DND-41 (cell line): ENCODE measurements around the gene SERPINA5.

ENCODE experiments used
- ATAC-seq: fragments of 200-7000 bp; cut with Tn5 transposase; 3 replicates; pipeline ENCODE4 v1.9.1; 2021; ENCODE audit warnings: low read depth; ENCODE audit not compliant: insufficient read depth
- DNase-seq: peaks from one replicate; pipeline ENCODE4 v3.0.0-alpha.2; 2020
- H2AFZ ChIP-seq: 2 replicates; pipeline ENCODE4 v1.6.0; 2012; ENCODE audit warnings: low read depth, low read length
- H3K27ac ChIP-seq: 2 replicates; pipeline ENCODE4 v1.5.1; 2012; ENCODE audit warnings: low read length, inconsistent platforms
- H3K27me3 ChIP-seq: fragments of 200-600 bp; sonication (generic); 2 replicates; pipeline ENCODE4 v1.6.0; 2012; ENCODE audit warnings: low read length, mild to moderate bottlenecking, inconsistent platforms; ENCODE audit not compliant: insufficient read depth, poor library complexity
- H3K36me3 ChIP-seq: 2 replicates; pipeline ENCODE4 v1.5.1; 2012; ENCODE audit warnings: low read length, inconsistent platforms; ENCODE audit not compliant: insufficient read depth
- H3K4me1 ChIP-seq: 2 replicates; pipeline ENCODE4 v1.5.1; 2012; ENCODE audit warnings: mild to moderate bottlenecking, low read length; ENCODE audit not compliant: insufficient read depth
- H3K4me2 ChIP-seq: 2 replicates; pipeline ENCODE4 v1.6.0; 2012; ENCODE audit warnings: mild to moderate bottlenecking, moderate library complexity, low read length, inconsistent platforms; ENCODE audit not compliant: insufficient read depth
- H3K4me3 ChIP-seq, 2 experiments: fragments of 200-600 bp in 1 of 2; shearing (Covaris generic) in 1 of 2; 2 replicates each; pipeline ENCODE4 v1.5.1; 2012 to 2016; ENCODE audit warnings: inconsistent platforms in 2 of 2, low read length in 2 of 2, mild to moderate bottlenecking in 2 of 2, low read depth in 1 of 2, moderate library complexity in 1 of 2
- H3K79me2 ChIP-seq: 2 replicates; pipeline ENCODE4 v1.6.0; 2012; ENCODE audit warnings: low read length, inconsistent platforms; ENCODE audit not compliant: insufficient read depth
- H3K9ac ChIP-seq: 2 replicates; pipeline ENCODE4 v1.6.0; 2012; ENCODE audit warnings: low read depth, mild to moderate bottlenecking, inconsistent platforms, low read length, moderate library complexity
- H3K9me3 ChIP-seq: 2 replicates; pipeline ENCODE4 v1.5.1; 2012; ENCODE audit warnings: low read length, moderate library complexity, mild to moderate bottlenecking, inconsistent platforms; ENCODE audit not compliant: insufficient read depth, severe bottlenecking
- H4K20me1 ChIP-seq: 2 replicates; pipeline ENCODE4 v1.6.0; 2012; ENCODE audit warnings: low read length; ENCODE audit not compliant: insufficient read depth
- CTCF ChIP-seq: IDR thresholded peaks from 2 replicates; pipeline ENCODE4 v1.5.1; 2012; ENCODE audit warnings: borderline replicate concordance, low read length, moderate library complexity, mild to moderate bottlenecking; ENCODE audit not compliant: poor library complexity, severe bottlenecking; ENCODE audit errors: extremely low read depth
- EZH2 ChIP-seq: IDR thresholded peaks from 3 replicates; pipeline ENCODE4 v1.6.1; 2012; ENCODE audit warnings: borderline replicate concordance, low read depth, mild to moderate bottlenecking, moderate library complexity, low read length, inconsistent platforms; ENCODE audit not compliant: severe bottlenecking

Gene SERPINA5

DNA sequence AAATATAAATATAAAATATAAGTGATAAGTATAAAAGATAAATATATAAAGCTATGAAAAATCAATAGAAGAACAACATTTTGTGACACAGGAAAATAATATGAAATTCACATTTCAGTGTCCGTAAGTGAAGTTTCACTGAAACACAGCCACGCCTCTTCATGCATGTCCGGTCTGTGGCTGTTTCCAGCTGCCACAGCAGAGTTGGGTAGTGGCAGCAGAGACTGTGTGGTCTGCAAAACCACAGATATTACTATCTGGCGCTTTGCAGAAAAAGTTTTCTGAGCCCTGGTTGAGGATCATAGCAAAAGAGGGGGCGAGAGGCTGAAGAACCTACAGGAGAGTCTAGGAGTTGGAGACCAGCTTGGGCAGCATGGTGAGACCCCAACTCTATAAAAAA lies 19.2 kb upstream of the SERPINA5 start:
- H4K20me1 ChIP-seq = no peaks in the 10 kb centered on the region
- no peak overlapping the region for H3K4me2 ChIP-seq
- H3K79me2 ChIP-seq = no peaks in the 10 kb centered on the region
- no peak for DNase-seq
- no peaks in the 10 kb centered on the region for H3K4me1 ChIP-seq
- TF ChIP-seq EZH2 (no peak), CTCF (no peak)
- no peaks in the 10 kb centered on the region for H3K36me3 ChIP-seq
- no peak overlapping the region for H3K27ac ChIP-seq
- H3K27me3 ChIP-seq = no peaks in the 10 kb centered on the region
- no peak overlapping the region for H3K4me3 ChIP-seq
- H3K9ac ChIP-seq = no peak overlapping the region
- H2AFZ ChIP-seq = no peak overlapping the region
- no peaks in the 10 kb centered on the region for H3K9me3 ChIP-seq
- ATAC-seq = no peak

- H3K36me3 ChIP-seq = no peaks in the 10 kb centered on the region
- no peak for TF ChIP-seq CTCF
- no peak for TF ChIP-seq EZH2
- no peak overlapping the region for H2AFZ ChIP-seq
- H3K4me3 ChIP-seq = no peak overlapping the region
- ATAC-seq (no peak), DNase-seq (no peak)
- no peaks in the 10 kb centered on the region for H3K9me3 ChIP-seq
- H3K4me2 ChIP-seq = no peak overlapping the region
- H3K27me3 ChIP-seq = no peaks in the 10 kb centered on the region
- H3K9ac ChIP-seq = no peak overlapping the region
- no peak overlapping the region for H3K27ac ChIP-seq
- no peaks in the 10 kb centered on the region for H3K4me1 ChIP-seq
- no peaks in the 10 kb centered on the region for H4K20me1 ChIP-seq
- H3K79me2 ChIP-seq = no peaks in the 10 kb centered on the region
Measured at GRCh38 chr14:94562941-94563883, 18.0 kb upstream of the SERPINA5 start.

- TF ChIP-seq EZH2 (no peak), CTCF (no peak)
- no peaks in the 10 kb centered on the region for H3K9me3 ChIP-seq
- ATAC-seq = no peak
- no peak overlapping the region for H3K4me2 ChIP-seq
- H3K36me3 ChIP-seq = no peaks in the 10 kb centered on the region
- H3K27me3 ChIP-seq = no peaks in the 10 kb centered on the region
- no peaks in the 10 kb centered on the region for H3K79me2 ChIP-seq
- H3K4me1 ChIP-seq = no peaks in the 10 kb centered on the region
- no peak overlapping the region for H3K27ac ChIP-seq
- no peak overlapping the region for H3K9ac ChIP-seq
- H3K4me3 ChIP-seq = no peak overlapping the region
- H4K20me1 ChIP-seq = no peaks in the 10 kb centered on the region
- no peak for DNase-seq
- H2AFZ ChIP-seq = no peak overlapping the region
Measured at GRCh38 chr14:94564381-94564780, 16.8 kb upstream of the SERPINA5 start.
